Parathyroid adenoma (tissue), 2 donors: ENCODE data around the gene STX8.
"Not testable (repeated sequence)": the region's sequence is repeated elsewhere in the genome, so short reads cannot be mapped to it uniquely, and the experiment has no call there.

Source experiments
- H2AFZ ChIP-seq: fragments of 300-600 bp; sonication (generic); one replicate; pipeline ENCODE4 v1.7.0; 2017; ENCODE audit warnings: antibody characterized with exemption, mild to moderate bottlenecking
- H3K27ac ChIP-seq: fragments of 300-600 bp; sonication (generic); one replicate; pipeline ENCODE4 v1.7.0; 2017
- H3K27me3 ChIP-seq: fragments of 300-600 bp; sonication (generic); one replicate; pipeline ENCODE4 v1.7.0; 2017; ENCODE audit warnings: low read length; ENCODE audit not compliant: control insufficient read depth, insufficient read depth
- H3K36me3 ChIP-seq: fragments of 300-600 bp; sonication (generic); one replicate; pipeline ENCODE4 v1.7.0; 2017; ENCODE audit warnings: low read length; ENCODE audit not compliant: control insufficient read depth, insufficient read depth
- H3K4me1 ChIP-seq: fragments of 300-600 bp; sonication (generic); one replicate; pipeline ENCODE4 v1.7.0; 2017; ENCODE audit warnings: control low read depth
- H3K4me2 ChIP-seq: fragments of 300-600 bp; sonication (generic); one replicate; pipeline ENCODE4 v1.7.0; 2017; ENCODE audit warnings: low read length
- H3K4me3 ChIP-seq: fragments of 300-600 bp; sonication (generic); one replicate; pipeline ENCODE4 v1.7.0; 2017; ENCODE audit warnings: low read depth, low read length
- H3K79me2 ChIP-seq: fragments of 300-600 bp; sonication (generic); one replicate; pipeline ENCODE4 v1.7.0; 2017; ENCODE audit warnings: control low read depth
- H3K9ac ChIP-seq: fragments of 300-600 bp; sonication (generic); one replicate; pipeline ENCODE4 v1.7.0; 2017; ENCODE audit warnings: mild to moderate bottlenecking
- H3K9me3 ChIP-seq: fragments of 300-600 bp; sonication (generic); one replicate; pipeline ENCODE4 v1.7.0; 2017; ENCODE audit warnings: low read length; ENCODE audit not compliant: control insufficient read depth
- CTCF ChIP-seq: fragments of 300-600 bp; sonication (generic); IDR thresholded peaks from one replicate; pipeline ENCODE4 v1.7.0; 2017; ENCODE audit warnings: antibody characterized with exemption, mild to moderate bottlenecking
- donor health status: primary hyperparathyroidism.

The STX8 gene

DNA sequence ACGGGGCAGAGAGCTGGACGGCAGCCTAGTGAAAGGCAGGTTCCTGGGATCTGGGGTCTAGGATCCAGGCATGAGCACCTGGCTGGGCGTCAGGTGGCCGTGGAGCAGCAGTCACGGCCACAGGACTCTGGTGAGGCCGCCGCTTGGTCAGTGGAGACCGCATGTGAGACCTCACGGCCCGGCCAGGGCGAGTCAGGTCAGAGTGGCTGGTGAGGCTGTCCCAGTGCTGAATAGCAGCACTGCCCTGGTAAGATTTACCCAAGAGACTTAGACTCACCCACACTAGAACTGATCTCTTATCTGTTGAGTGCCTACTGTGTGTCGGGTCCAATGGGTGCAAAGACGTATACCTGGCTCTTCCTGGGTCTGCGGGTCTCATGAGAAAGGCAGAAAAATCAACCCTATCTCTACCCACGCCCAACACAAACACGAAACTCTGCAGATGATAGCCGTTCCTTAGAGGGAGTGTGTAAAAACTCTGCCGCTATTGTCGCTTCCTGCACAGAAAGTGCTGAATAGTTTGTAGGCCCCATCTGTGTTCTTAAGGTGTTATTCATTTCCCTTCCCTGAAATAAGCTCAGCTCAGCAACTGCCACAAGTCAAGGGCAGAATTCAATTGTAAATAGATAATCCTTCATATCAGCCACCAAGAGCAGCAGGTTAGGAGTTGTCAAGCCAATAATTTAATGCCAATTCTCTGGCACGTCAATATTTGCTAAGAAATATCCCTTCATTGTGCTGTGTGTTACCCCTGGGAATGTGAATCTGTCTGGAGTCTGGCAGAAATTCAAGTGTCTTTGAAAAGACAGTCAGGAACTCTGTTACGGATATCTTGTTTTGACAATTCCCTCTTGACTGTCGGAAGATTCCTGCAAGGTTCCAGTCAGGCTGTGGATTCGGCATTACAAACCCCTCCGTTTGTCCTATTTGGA is 314.3 kb downstream of the STX8 start:
- Histone ChIP-seq H3K4me1 (no peaks in the 10 kb centered on the region), H2AFZ (no peak overlapping the region), H3K4me2 (no peak overlapping the region), H3K36me3 (no peaks in the 10 kb centered on the region), H3K4me3 (no peak overlapping the region), H3K79me2 (peaks cover 7% of the 10 kb centered on the region), H3K9me3 (no peaks in the 10 kb centered on the region), H3K27me3 (no peaks in the 10 kb centered on the region), H3K27ac (no peak overlapping the region), H3K9ac (no peak overlapping the region)
- no peak for TF ChIP-seq CTCF

DNA sequence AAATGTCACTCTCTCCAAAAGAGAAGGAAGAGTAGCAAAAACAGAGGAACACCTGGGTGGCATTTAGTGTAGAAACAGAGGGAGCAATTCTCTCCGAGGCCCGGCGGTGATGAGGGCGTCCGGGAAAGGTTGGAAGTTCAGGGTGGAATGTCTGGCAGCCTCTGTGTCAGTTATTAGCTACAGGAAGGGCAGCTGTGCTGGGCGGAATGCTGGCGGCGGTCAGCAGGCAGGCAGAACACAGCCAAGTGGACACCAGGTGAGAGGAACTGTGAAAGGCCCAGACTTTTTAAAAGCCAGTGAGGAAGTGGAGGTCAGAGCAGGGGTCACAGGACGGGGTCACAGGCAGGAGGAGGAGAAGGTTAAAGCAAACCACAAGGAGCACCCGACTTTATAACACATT is 316.2 kb downstream of the STX8 start:
- Histone ChIP-seq H3K9me3 (no peaks in the 10 kb centered on the region), H3K36me3 (no peaks in the 10 kb centered on the region), H3K4me1 (no peaks in the 10 kb centered on the region), H3K79me2 (no peaks in the 10 kb centered on the region), H2AFZ (no peak overlapping the region), H3K9ac (no peak overlapping the region), H3K27me3 (no peaks in the 10 kb centered on the region), H3K4me2 (no peak overlapping the region), H3K4me3 (no peak overlapping the region), H3K27ac (no peak overlapping the region)
- TF ChIP-seq CTCF = no peak

GRCh38 chr17:9258115-9259015 is 317.3 kb downstream of the STX8 start:
- Histone ChIP-seq H3K9ac (no peak overlapping the region), H3K27ac (no peak overlapping the region), H3K4me3 (no peak overlapping the region), H3K4me1 (no peaks in the 10 kb centered on the region), H3K36me3 (no peaks in the 10 kb centered on the region), H3K79me2 (no peaks in the 10 kb centered on the region), H3K27me3 (no peaks in the 10 kb centered on the region), H2AFZ (no peak overlapping the region), H3K9me3 (no peaks in the 10 kb centered on the region), H3K4me2 (no peak overlapping the region)
- TF ChIP-seq CTCF = no peak

GRCh38 chr17:9257630-9257965 is 318.0 kb downstream of the STX8 start:
- not testable (repeated sequence) for H3K4me1 ChIP-seq, H3K27me3 ChIP-seq, H3K4me3 ChIP-seq, H3K36me3 ChIP-seq, H3K27ac ChIP-seq, H3K9me3 ChIP-seq, H3K9ac ChIP-seq, H3K4me2 ChIP-seq, H2AFZ ChIP-seq, H3K79me2 ChIP-seq
